Keratinocyte (primary cell): ENCODE data around the gene R3HDM4. TPM values are rescaled to one million over a fixed set of nuclear protein-coding genes. Genes with fewer than 3 reads are reported as not detected.

Experiments used
- DNase-seq: peaks from one replicate; pipeline ENCODE4 v3.0.0-alpha.2; 2011; ENCODE audit warnings: low read depth, missing footprints, low spot score
- FAIRE-seq: peaks from 2 replicates; lab custom pipeline; 2011; peaks lifted over from hg19 to GRCh38; lab: Jason Lieb, UNC
- H2AFZ ChIP-seq: 2 replicates; pipeline ENCODE4 v1.6.0; 2012; ENCODE audit warnings: low read length, control low read depth, inconsistent platforms; ENCODE audit not compliant: control insufficient read depth
- H3K27ac ChIP-seq: 2 replicates; pipeline ENCODE4 v1.5.1; 2011; ENCODE audit warnings: low read length; ENCODE audit not compliant: control insufficient read depth, insufficient read depth
- H3K27me3 ChIP-seq: 3 replicates; pipeline ENCODE4 v1.6.0; 2011; ENCODE audit warnings: low read length; ENCODE audit not compliant: control insufficient read depth, insufficient read depth; ENCODE audit errors: extremely low read depth
- H3K36me3 ChIP-seq, 2 experiments: 2 replicates in 1 of 2; 3 replicates in 1 of 2; pipeline ENCODE4 v1.5.1; 2011; ENCODE audit warnings: low read length in 2 of 2, mild to moderate bottlenecking in 1 of 2; ENCODE audit not compliant: control insufficient read depth in 2 of 2, insufficient read depth in 2 of 2; ENCODE audit errors: extremely low read depth in 1 of 2
- H3K4me1 ChIP-seq: 3 replicates; pipeline ENCODE4 v1.5.1; 2011; ENCODE audit warnings: low read length; ENCODE audit not compliant: control insufficient read depth, insufficient read depth; ENCODE audit errors: extremely low read depth
- H3K4me2 ChIP-seq: 3 replicates; pipeline ENCODE4 v1.6.0; 2011; ENCODE audit warnings: low read depth, low read length; ENCODE audit not compliant: control insufficient read depth, insufficient read depth; ENCODE audit errors: extremely low read depth
- H3K4me3 ChIP-seq, 3 experiments: fragments of 200-600 bp in 1 of 3; sonication (generic) in 1 of 3; 2 replicates in 2 of 3; 3 replicates in 1 of 3; pipeline ENCODE4 v1.5.1; 2011 to 2016; ENCODE audit warnings: low read length in 3 of 3, mild to moderate bottlenecking in 3 of 3, control low read depth in 2 of 3, inconsistent platforms in 1 of 3, low read depth in 1 of 3, mixed read lengths in 1 of 3, mixed run types in 1 of 3, moderate library complexity in 1 of 3; ENCODE audit not compliant: control insufficient read depth in 2 of 3, insufficient read depth in 2 of 3; ENCODE audit errors: extremely low read depth in 1 of 3
- H3K79me2 ChIP-seq: 2 replicates; pipeline ENCODE4 v1.6.0; 2012; ENCODE audit warnings: low read length; ENCODE audit not compliant: control insufficient read depth, insufficient read depth
- H3K9ac ChIP-seq: 3 replicates; pipeline ENCODE4 v1.6.0; 2011; ENCODE audit warnings: low read length; ENCODE audit not compliant: control insufficient read depth, insufficient read depth; ENCODE audit errors: extremely low read depth
- H3K9me1 ChIP-seq: 3 replicates; pipeline ENCODE4 v1.6.0; 2011; ENCODE audit warnings: low read length; ENCODE audit not compliant: control insufficient read depth, insufficient read depth; ENCODE audit errors: extremely low read depth
- H3K9me3 ChIP-seq: 2 replicates; pipeline ENCODE4 v1.5.1; 2012; ENCODE audit warnings: low read depth, low read length; ENCODE audit not compliant: control insufficient read depth
- H4K20me1 ChIP-seq: 3 replicates; pipeline ENCODE4 v1.6.0; 2011; ENCODE audit warnings: low read length; ENCODE audit not compliant: control insufficient read depth, insufficient read depth; ENCODE audit errors: extremely low read depth
- EZH2 ChIP-seq: IDR thresholded peaks from one replicate; pipeline ENCODE4 v1.6.1; 2012; ENCODE audit warnings: inconsistent platforms, mild to moderate bottlenecking, low read length, moderate library complexity
- dilution Hi-C: fragments of 300-500 bp; cut with MboI; formaldehyde crosslinking; loops from one replicate; pipeline ENCODE4 v1.7.0; 2020; ENCODE audit warnings: low sequenced_read_pairs; ENCODE audit not compliant: extremely low pct_ligation_motif_present
- polyA plus RNA-seq, 5 experiments: library from polyadenylated mRNA; depleted of rRNA in 3 of 5; stranded (reverse) in 3 of 5; stranded (forward) in 1 of 5; unstranded in 1 of 5; fragments of >200 nt; gene quantifications; 1 replicate in 1 of 5; 2 replicates in 3 of 5; 3 replicates in 1 of 5; pipeline versions ENCODE4 v1.2.1 to v1.2.3, GENCODE V29; 2011 to 2012; ENCODE audit warnings: missing spikeins in 2 of 5, low read depth in 1 of 5, low replicate concordance in 1 of 5
- TF ChIP-seq, protein P1 (sequence below), 3 experiments: IDR thresholded peaks in 1 of 3; conservative IDR thresholded peaks in 1 of 3; optimal IDR thresholded peaks in 1 of 3; 2 replicates in 2 of 3; 3 replicates in 1 of 3; pipeline versions ENCODE3 to v1.5.1; 2011; ENCODE audit warnings: low read length in 3 of 3, mild to moderate bottlenecking in 3 of 3, moderate library complexity in 2 of 3, control low read depth in 1 of 3, inconsistent platforms in 1 of 3; ENCODE audit not compliant: insufficient read depth in 2 of 3; ENCODE audit errors: extremely low read depth in 1 of 3

The R3HDM4 gene
- polyA plus RNA-seq, 1 donor (not counting 4 experiments of a cell fraction or from before 2014, with no cell fraction given) = 33.5 TPM

DNA sequence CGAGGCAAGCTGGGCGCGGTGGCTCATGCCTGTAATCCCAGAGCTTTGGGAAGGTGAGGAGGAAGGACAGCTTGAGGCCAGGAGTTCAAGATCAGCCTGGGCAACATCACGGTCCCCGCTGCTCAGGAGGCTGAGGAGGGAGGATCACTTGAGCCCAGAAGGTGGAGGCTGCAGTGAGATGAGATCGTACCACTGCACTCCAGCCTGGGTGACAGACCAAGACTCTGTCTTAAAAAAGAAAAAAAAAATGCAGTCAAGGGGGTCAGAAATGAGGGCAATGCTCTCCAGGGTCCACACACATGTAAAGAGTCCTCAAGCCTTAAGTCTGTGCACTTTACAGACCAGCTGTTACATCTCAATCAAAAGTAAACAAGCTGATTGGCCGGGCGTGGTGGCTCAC lies 8.5 kb downstream of the R3HDM4 start:
- TF ChIP-seq, protein P1, sequence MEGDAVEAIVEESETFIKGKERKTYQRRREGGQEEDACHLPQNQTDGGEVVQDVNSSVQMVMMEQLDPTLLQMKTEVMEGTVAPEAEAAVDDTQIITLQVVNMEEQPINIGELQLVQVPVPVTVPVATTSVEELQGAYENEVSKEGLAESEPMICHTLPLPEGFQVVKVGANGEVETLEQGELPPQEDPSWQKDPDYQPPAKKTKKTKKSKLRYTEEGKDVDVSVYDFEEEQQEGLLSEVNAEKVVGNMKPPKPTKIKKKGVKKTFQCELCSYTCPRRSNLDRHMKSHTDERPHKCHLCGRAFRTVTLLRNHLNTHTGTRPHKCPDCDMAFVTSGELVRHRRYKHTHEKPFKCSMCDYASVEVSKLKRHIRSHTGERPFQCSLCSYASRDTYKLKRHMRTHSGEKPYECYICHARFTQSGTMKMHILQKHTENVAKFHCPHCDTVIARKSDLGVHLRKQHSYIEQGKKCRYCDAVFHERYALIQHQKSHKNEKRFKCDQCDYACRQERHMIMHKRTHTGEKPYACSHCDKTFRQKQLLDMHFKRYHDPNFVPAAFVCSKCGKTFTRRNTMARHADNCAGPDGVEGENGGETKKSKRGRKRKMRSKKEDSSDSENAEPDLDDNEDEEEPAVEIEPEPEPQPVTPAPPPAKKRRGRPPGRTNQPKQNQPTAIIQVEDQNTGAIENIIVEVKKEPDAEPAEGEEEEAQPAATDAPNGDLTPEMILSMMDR (optimal IDR thresholded peaks at IDR 0.05 in 1 of 3, IDR thresholded peaks at IDR 0.05 in 1 of 3, conservative IDR thresholded peaks at IDR 0.05 in 1 of 3; ENCODE audit: extremely low read depth in 1 of 3, insufficient read depth in 2 of 3, low read length in 3 of 3) = no peak
- TF ChIP-seq EZH2 = no peak
- Histone ChIP-seq H3K27ac (no peak overlapping the region), H3K79me2 (peaks cover 38% of the 10 kb centered on the region), H3K9ac (no peak overlapping the region), H2AFZ (no peak overlapping the region), H3K36me3 (peaks cover 8 to 14% of the 10 kb centered on the region in 2 experiments), H3K27me3 (no peaks in the 10 kb centered on the region), H4K20me1 (peaks cover 9% of the 10 kb centered on the region), H3K9me3 (no peaks in the 10 kb centered on the region), H3K4me2 (no peak overlapping the region), H3K4me1 (peaks cover 6% of the 10 kb centered on the region), H3K4me3 (no peak overlapping the region), H3K9me1 (no peaks in the 10 kb centered on the region)
- FAIRE-seq (no peak), DNase-seq (no peak)
- dilution Hi-C loops = no loop called here

DNA sequence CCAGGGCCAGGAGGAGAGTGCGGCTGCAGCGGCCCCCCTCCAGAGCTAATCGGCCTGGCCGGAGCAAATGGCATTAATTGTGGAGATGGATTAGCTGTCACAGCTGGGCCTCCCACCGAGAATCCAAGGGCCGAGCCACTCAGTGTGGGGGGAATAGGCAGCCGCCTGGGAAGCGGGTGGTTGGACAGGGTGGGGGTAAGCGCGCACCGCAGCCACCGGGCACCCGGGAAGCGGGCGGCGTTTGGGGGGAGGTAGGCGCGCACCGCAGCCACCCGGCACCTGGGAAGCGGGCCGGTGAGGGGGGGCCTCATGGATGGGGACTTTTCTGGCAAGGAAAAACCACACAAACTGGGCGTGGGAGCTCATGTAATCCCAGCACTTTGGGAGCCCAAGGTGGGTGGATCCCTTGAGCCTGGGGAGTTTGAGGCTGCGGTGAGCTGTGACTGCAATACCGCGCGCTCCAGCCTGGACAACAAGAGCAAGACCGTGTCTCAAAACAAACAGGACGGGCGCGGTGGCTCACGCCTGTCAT lies 9.7 kb downstream of the R3HDM4 start:
- TF ChIP-seq, protein P1 (optimal IDR thresholded peaks at IDR 0.05 in 1 of 3, IDR thresholded peaks at IDR 0.05 in 1 of 3, conservative IDR thresholded peaks at IDR 0.05 in 1 of 3; ENCODE audit: extremely low read depth in 1 of 3, insufficient read depth in 2 of 3, low read length in 3 of 3) = no peak
- no peak for TF ChIP-seq EZH2
- Histone ChIP-seq H3K9ac (no peak overlapping the region), H3K79me2 (peaks cover 35% of the 10 kb centered on the region), H3K27me3 (no peaks in the 10 kb centered on the region), H2AFZ (no peak overlapping the region), H3K9me3 (no peaks in the 10 kb centered on the region), H3K9me1 (no peaks in the 10 kb centered on the region), H3K36me3 (peaks cover 8 to 15% of the 10 kb centered on the region in 2 experiments), H4K20me1 (peaks cover 4% of the 10 kb centered on the region), H3K4me2 (no peak overlapping the region), H3K4me3 (no peak overlapping the region), H3K4me1 (no peaks in the 10 kb centered on the region), H3K27ac (no peak overlapping the region)
- no peak for DNase-seq
- dilution Hi-C loops = no loop called here
- FAIRE-seq = no peak
